ENCODE data around the gene GRK4.
"Not testable (repeated sequence)": the region's sequence is repeated elsewhere in the genome, so short reads cannot be mapped to it uniquely, and the experiment has no call there.

Gene GRK4

GRCh38 chr4:3043282-3044020 lies 80.1 kb downstream of the GRK4 start:
- no peak for DNase-seq

DNA sequence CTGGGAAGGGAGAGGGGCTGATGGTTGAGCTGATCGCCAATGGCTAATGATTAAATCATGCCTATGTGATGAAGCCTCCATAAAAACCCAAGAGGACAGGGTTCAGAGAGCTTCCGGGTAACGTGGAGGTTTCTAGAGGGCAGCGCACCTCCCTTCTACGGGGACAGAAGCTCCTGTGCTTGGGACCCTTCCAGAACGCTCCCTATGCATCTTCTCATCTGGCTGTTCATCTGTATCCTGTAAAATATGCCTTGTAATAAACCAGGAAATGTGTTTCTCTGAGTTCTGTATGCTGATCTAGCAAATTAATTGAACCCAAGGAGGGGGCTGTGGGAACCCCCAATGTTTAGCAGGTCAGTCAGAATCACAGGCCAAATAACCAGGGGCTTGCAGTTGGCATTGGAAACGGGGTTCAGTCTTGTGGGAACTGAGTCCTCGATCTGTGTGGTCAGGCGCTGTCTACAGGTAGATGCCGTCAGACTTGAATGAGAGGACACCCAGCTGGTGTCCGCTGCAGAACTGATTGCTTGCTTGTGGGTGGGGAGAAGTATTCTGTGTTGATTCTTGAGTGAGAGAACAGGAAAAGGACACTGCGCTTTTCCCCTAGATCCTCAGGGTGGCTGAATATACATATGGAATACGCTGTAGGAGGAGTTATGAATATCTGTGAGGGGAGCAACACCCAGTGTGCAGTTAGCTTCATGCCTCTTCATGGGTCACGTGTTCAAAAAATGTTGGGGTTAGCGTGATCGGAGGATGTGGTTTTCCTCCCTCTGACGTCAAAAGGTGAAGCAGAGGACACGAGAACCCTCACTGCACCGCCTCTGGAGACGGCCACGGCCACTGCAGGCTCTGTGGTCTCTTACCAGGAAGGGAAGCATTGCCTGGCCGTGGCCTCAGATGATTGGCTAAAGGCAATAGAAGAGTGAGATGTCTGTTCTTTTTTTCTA lies 81.8 kb downstream of the GRK4 start:
- peak; percentile 43 for DNase-seq

- DNase-seq = peak; percentile 46
Observed at GRCh38 chr4:3046162-3046561, 82.8 kb downstream of the GRK4 start.

- DNase-seq = no peak
Observed at GRCh38 chr4:3046623-3047022, 83.3 kb downstream of the GRK4 start.

DNA sequence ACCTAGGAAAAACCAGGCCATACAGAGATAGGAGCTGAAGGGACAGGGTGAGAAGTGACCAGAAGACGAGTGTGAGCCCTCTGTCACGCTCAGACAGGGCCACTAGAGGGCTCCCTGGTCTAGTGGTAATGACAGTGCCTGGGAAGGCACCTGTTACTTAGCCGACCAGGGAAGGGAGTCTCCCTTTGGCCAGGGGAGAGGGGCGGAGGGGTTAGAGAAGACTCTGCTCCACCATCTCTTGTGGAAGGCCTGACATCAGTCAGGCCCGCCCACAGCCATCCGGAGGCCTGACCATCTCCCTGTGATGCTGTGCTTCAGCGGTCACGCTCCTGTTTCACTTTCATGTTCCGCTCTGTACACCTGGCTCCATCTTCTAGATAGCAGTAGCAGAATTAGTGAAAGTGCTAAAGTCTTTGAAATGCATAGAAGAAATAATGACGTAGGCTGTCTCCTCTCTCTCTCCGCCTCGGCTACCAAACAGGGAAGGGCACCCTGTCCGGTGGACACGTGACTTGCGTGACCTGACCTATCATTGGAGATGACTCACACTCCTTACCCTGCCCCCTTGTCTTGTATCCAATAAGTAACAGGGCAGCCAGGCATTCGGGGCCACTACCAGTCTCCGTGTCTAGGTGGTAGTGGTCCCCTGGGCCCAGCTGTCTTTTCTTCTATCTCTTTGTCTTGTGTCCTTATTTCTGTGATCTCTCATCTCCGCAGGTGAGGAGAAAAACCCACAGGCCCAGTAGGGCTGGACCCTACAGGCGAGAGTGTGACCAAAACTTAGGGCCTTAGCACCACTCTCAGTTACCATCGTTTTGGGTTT lies 84.3 kb downstream of the GRK4 start:
- peak; percentile 21 for DNase-seq

DNA sequence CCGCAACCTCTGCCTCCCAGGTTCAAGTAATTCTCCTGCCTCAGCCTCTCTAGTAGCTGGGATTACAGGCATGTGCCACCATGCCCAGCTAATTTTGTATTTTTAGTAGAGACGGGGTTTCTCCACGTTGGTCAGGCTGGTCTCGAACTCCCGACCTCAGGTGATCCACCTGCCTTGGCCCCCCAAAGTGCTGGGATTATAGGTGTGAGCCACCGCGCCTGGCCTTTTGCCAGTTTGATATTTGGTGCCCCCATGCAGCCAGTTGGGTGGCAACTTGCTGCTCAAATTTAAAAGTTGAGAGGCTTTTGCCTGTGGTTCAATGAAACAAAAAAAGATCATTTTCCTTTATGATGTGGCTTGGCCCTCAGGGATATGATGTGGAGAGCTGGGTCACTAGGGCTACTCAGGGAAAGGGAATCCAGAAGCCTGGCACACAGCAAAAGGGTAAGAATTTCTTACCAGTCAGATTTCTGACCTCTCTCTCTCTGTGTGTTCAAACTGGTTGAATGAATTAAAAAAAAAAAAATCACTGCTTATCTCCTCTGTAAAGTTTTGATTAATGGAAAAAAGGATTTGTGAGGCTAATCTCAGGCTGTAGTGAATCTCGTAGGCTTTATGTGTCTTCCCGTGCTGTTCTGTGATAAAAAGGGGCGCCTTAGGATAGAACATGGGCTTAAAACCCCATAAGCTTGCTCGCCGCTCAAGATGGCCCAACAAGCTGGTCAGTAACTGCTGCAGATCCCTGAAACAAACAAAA lies 87.9 kb downstream of the GRK4 start:
- not testable (repeated sequence) for DNase-seq

GRCh38 chr4:3054169-3054759 lies 90.9 kb downstream of the GRK4 start:
- no peak for DNase-seq

- no peak for DNase-seq
Observed at GRCh38 chr4:3059943-3060342, 96.6 kb downstream of the GRK4 start.

- no peak for DNase-seq
Observed at GRCh38 chr4:3060946-3061345, 97.6 kb downstream of the GRK4 start.

DNA sequence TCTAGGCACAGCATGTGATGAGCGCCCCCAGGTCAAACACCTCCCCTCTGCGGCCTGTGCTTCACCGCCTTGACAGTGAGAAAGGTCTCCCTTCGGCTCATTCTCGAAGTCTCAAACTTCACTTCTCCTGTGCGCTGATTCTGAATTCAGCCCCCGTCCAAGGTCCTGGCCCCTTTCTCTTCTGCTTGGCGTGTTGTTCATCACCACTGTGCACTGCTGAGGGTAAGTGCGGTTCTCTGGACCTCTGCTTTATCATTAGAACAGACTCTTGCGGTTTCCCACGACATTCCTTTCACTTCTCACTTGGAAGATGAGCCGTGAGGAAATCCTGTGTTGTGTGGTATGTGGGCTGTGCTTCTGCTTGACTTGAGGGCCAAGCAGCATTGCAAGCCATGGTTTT lies 99.1 kb downstream of the GRK4 start:
- no peak for DNase-seq

GRCh38 chr4:3065551-3065950 lies 102.2 kb downstream of the GRK4 start:
- no peak for DNase-seq

- no peak for DNase-seq
Observed at GRCh38 chr4:3066836-3067400, 103.5 kb downstream of the GRK4 start.

DNA sequence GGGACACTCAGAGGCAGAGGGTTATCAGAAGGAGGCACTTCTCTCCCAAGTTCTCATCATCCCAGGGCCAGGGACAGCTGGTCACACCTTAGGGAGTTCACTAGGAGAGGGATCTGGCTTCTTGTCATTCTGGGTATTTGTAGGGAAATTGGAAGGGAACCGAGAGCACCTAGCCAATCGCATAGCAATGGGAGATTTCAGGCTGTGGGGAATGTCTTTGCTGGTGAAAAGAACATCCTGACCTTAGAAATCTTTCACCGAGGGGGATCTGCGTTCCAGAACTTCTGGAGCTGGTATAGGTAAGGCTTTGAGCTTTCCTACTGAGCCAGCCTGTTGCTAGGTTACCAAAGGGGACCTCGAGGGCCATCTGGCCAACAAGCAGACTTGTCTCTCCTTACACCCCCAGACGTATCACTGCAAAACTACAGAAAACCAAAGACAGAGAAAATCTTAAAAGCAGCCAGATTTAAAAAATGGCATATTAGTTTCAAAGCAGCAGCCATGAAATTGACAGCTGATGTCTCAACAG lies 104.2 kb downstream of the GRK4 start:
- no peak for DNase-seq

DNA sequence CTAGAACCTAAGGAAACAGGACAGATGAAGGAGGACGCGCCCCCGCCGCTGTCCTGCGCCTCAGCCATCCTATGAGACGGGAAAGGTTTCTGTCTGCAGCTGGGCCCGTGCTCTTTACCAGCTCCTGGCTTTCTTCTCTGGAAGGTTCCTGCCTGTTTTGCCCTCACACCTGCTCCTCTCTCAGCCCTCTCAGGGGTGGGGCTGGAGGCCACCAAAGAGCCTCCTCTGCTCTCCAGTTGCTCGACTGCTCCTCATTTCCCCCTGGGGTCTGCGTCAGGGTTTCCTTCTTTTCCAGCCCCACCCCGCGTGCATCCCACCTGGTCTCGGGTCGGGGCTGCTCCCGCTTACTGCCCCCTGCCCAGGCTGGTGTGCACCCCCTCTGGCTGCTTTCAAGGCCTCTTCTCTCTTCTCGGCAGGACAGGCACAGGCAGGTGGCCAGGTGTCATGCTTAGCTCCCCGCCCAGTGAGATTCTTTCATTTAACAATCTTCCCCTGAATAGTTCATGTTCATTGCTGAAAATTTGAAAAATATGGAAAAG lies 106.4 kb downstream of the GRK4 start:
- DNase-seq = no peak

DNA sequence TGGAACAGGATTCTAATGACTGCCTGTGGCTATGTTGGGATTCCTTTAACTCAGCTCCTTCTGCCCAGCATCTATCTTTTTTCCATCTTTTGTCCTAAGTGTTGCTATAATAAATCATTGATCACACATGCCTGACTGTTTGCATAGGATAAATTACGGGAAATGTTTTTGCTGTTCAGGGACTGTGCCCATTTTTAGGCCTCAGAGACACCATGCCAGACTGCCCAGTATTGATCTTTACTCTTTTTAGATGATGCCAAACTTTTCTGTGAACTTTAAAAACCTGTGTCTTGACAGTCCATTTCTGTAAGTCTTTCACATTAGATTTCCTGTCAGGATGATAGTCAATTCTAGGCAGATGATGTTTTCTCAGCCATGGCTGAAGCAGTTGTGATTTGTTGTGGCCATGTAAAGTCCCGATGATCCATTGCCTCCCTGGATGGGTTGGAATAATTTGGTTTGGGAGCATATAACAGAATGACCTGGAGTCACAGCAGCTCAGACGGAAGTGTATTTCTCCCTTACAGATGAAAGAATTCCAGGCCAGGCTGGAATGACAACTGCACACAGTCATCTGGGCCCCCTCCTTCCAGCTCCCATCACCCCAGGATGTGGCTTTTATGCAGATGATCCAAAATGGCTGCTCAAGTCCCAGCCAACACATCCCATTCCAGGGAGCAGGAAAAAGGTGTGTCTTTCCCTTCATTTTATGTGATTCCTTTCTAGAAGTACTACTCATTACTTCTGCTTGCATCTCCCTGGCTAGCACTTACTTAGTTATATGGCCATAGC lies 107.5 kb downstream of the GRK4 start:
- DNase-seq = no peak

DNA sequence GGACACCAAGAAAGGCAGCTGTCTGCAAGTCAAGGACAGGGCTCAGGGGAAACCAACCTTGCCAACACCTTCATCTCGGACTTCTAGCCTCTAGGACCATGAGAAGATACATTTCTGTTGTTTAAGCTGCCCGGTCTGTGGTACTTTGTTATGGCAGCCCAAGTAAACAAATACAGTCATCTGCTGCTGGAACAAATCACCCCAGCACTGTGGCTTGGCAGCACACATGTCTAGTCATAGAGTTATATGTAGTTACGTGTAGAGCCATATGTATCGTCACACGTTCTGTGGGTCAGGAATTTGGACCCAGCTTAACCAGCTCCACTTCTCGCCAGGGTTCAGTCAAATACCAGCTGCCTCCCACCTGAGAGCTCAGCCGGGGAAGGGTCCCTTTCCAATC lies 108.4 kb downstream of the GRK4 start:
- no peak for DNase-seq

- DNase-seq = no peak
Observed at GRCh38 chr4:3073158-3074077, 110.0 kb downstream of the GRK4 start.

DNA sequence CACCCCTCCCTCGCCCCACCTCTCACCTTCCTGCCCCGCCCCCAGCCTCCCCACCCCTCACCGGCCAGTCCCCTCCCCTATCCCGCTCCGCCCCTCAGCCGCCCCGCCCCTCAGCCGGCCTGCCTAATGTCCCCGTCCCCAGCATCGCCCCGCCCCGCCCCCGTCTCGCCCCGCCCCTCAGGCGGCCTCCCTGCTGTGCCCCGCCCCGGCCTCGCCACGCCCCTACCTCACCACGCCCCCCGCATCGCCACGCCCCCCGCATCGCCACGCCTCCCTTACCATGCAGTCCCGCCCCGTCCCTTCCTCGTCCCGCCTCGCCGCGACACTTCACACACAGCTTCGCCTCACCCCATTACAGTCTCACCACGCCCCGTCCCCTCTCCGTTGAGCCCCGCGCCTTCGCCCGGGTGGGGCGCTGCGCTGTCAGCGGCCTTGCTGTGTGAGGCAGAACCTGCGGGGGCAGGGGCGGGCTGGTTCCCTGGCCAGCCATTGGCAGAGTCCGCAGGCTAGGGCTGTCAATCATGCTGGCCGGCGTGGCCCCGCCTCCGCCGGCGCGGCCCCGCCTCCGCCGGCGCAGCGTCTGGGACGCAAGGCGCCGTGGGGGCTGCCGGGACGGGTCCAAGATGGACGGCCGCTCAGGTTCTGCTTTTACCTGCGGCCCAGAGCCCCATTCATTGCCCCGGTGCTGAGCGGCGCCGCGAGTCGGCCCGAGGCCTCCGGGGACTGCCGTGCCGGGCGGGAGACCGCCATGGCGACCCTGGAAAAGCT lies 110.9 kb downstream of the GRK4 start, which contains the start of the genes HTT and HTT-AS:
HTT (plus strand) TSS at position 604 of the 768 bp plus-strand sequence; CDS start at position 749, 145 bp downstream.
HTT-AS (minus strand) TSS at position 461 of the 768 bp plus-strand sequence.
- peak; percentile 76 for DNase-seq

All from GF-D8 (cell line).